NCI-H1436 (cell line): Measurements from ENCODE around the gene ZNF732.
"Not testable (repeated sequence)": the region's sequence is repeated elsewhere in the genome, so short reads cannot be mapped to it uniquely, and the experiment has no call there.

Source experiments
- DNase-seq: peaks from one replicate; lab custom pipeline; 2025; lab: John Stamatoyannopoulos, UW

The ZNF732 gene

GRCh38 chr4:304969-305680, at the start of gene ZNF732:
Gene ZNF732 (minus strand): TSS chr4:305474. CDS start chr4:305310, 164 bp downstream.
- no peak for DNase-seq

- DNase-seq = no peak
Observed at GRCh38 chr4:340011-340410, 34.7 kb upstream of the ZNF732 start.

- DNase-seq = no peak
Observed at GRCh38 chr4:338759-339097, 33.5 kb upstream of the ZNF732 start.

- no peak for DNase-seq
Observed at GRCh38 chr4:337932-338758, 32.9 kb upstream of the ZNF732 start.

GRCh38 chr4:337143-337931, 32.1 kb upstream of the ZNF732 start, which contains the start of gene ZNF141:
Gene ZNF141 (plus strand): TSS chr4:337814. CDS start chr4:337984, 170 bp downstream.
- peak; percentile 93 for DNase-seq

GRCh38 chr4:336893-337142, 31.5 kb upstream of the ZNF732 start:
- no peak for DNase-seq

- no peak for DNase-seq
Observed at GRCh38 chr4:336099-336892, 31.0 kb upstream of the ZNF732 start.

GRCh38 chr4:335515-335914, 30.2 kb upstream of the ZNF732 start:
- DNase-seq = no peak

- DNase-seq = no peak
Observed at GRCh38 chr4:328729-329128, 23.5 kb upstream of the ZNF732 start.

- no peak for DNase-seq
Observed at GRCh38 chr4:314296-314903, 9.1 kb upstream of the ZNF732 start.

GRCh38 chr4:309807-310206, 4.5 kb upstream of the ZNF732 start:
- no peak for DNase-seq

- DNase-seq = no peak
Observed at GRCh38 chr4:306551-306961, 1.3 kb upstream of the ZNF732 start.

- not testable (repeated sequence) for DNase-seq
Observed at GRCh38 chr4:304516-304915, 758 bp downstream of the ZNF732 start.

GRCh38 chr4:302381-302780, 2.9 kb downstream of the ZNF732 start:
- DNase-seq = no peak

- DNase-seq = no peak
Observed at GRCh38 chr4:294732-295131, 10.5 kb downstream of the ZNF732 start.

GRCh38 chr4:288891-289290, 16.4 kb downstream of the ZNF732 start:
- no peak for DNase-seq

GRCh38 chr4:273309-274017, 31.8 kb downstream of the ZNF732 start:
- no peak for DNase-seq

- no peak for DNase-seq
Observed at GRCh38 chr4:271492-272103, 33.7 kb downstream of the ZNF732 start.

GRCh38 chr4:259240-259639, 46.0 kb downstream of the ZNF732 start:
- DNase-seq = not testable (repeated sequence)

- DNase-seq = no peak
Observed at GRCh38 chr4:256492-256891, 48.8 kb downstream of the ZNF732 start.
